GM21825 (cell line): ENCODE measurements around the gene HK1.
A peak's percentile ranks its signal among the peaks of the same experiment; 100 is the strongest.
"Not testable (repeated sequence)": the region's sequence is repeated elsewhere in the genome, so short reads cannot be mapped to it uniquely, and the experiment has no call there.

Experiments used
- ATAC-seq: cut with Tn5 transposase; IDR thresholded peaks from one replicate; pipeline ENCODE4 v1.9.1; 2021; ENCODE audit warnings: mild to moderate bottlenecking, moderate library complexity; ENCODE audit not compliant: unreplicated experiment

Gene HK1

GRCh38 chr10:69306421-69306820, 28.1 kb downstream of the HK1 start:
- no peak for ATAC-seq

- no peak for ATAC-seq
These were observed 29.1 kb downstream of the HK1 start for GRCh38 chr10:69307434-69307833.

- ATAC-seq = not testable (repeated sequence)
These were observed 30.0 kb downstream of the HK1 start for GRCh38 chr10:69308304-69308703.

GRCh38 chr10:69311309-69311708, 33.0 kb downstream of the HK1 start:
- no peak for ATAC-seq

- ATAC-seq = no peak
These were observed 34.2 kb downstream of the HK1 start for GRCh38 chr10:69312528-69312927.

GRCh38 chr10:69315100-69315542, 36.8 kb downstream of the HK1 start:
- no peak for ATAC-seq

- no peak for ATAC-seq
These were observed 37.5 kb downstream of the HK1 start for GRCh38 chr10:69315610-69316312.

GRCh38 chr10:69316313-69317059, 38.2 kb downstream of the HK1 start:
- ATAC-seq = no peak

GRCh38 chr10:69317175-69317604, 38.9 kb downstream of the HK1 start:
- peak; percentile 32 for ATAC-seq

- ATAC-seq = no peak
These were observed 39.4 kb downstream of the HK1 start for GRCh38 chr10:69317626-69318105.

GRCh38 chr10:69318106-69318866, 40.0 kb downstream of the HK1 start:
- peak; percentile 78 for ATAC-seq

GRCh38 chr10:69318867-69319727, 40.8 kb downstream of the HK1 start:
- peak; percentile 12 for ATAC-seq

- no peak for ATAC-seq
These were observed 41.6 kb downstream of the HK1 start for GRCh38 chr10:69319841-69320316.

- ATAC-seq = no peak
These were observed 42.2 kb downstream of the HK1 start for GRCh38 chr10:69320521-69320920.

- no peak for ATAC-seq
These were observed 42.9 kb downstream of the HK1 start for GRCh38 chr10:69321039-69321715.

- ATAC-seq = no peak
These were observed 43.6 kb downstream of the HK1 start for GRCh38 chr10:69321865-69322264.

- ATAC-seq = not testable (repeated sequence)
These were observed 44.0 kb downstream of the HK1 start for GRCh38 chr10:69322346-69322745.

GRCh38 chr10:69323622-69324021, 45.3 kb downstream of the HK1 start:
- ATAC-seq = no peak

- no peak for ATAC-seq
These were observed 46.3 kb downstream of the HK1 start for GRCh38 chr10:69324583-69324982.
